Ascending aorta (tissue), 2 donors: ENCODE data around the gene POLK. TPM values are rescaled to one million over a fixed set of nuclear protein-coding genes. Genes with fewer than 3 reads are reported as not detected.
"Not testable (repeated sequence)": the region's sequence is repeated elsewhere in the genome, so short reads cannot be mapped to it uniquely, and the experiment has no call there.

Experiments used
- DNase-seq, 2 donors: peaks; one replicate each; pipeline ENCODE4 v3.0.0-alpha.2; 2019; ENCODE audit warnings: low spot score in 2 of 2
- H3K27ac ChIP-seq, 2 donors: fragments of 200-600 bp; sonication (generic); one replicate each; pipeline ENCODE4 v1.5.1; 2016 to 2017; ENCODE audit warnings: mild to moderate bottlenecking in 1 of 2
- H3K27me3 ChIP-seq: fragments of 200-600 bp; sonication (generic); one replicate; pipeline ENCODE4 v1.5.1; 2017
- H3K36me3 ChIP-seq, 2 donors: fragments of 200-600 bp; sonication (generic); one replicate each; pipeline ENCODE4 v1.5.1; 2016
- H3K4me1 ChIP-seq, 2 donors: fragments of 200-600 bp; sonication (generic); one replicate each; pipeline ENCODE4 v1.5.1; 2016 to 2017; ENCODE audit warnings: mild to moderate bottlenecking in 1 of 2
- H3K4me3 ChIP-seq, 2 donors: fragments of 200-600 bp; sonication (generic); one replicate each; pipeline ENCODE4 v1.5.1; 2016 to 2017; ENCODE audit warnings: mild to moderate bottlenecking in 1 of 2
- H3K9me3 ChIP-seq, 2 donors: fragments of 200-600 bp; sonication (generic); one replicate each; pipeline ENCODE4 v1.5.1; 2016
- CTCF ChIP-seq, 3 experiments: fragments of 200-600 bp in 2 of 3; fragments of 450-650 bp in 1 of 3; sonication (generic) in 2 of 3; IDR thresholded peaks; one replicate each; pipeline ENCODE4 v1.5.1; 2016 to 2019; ENCODE audit warnings: antibody characterized with exemption in 3 of 3, mild to moderate bottlenecking in 1 of 3, moderate library complexity in 1 of 3
- intact Hi-C: fragments of 100-400 bp; cut with DNase I; formaldehyde crosslinking; loops from one replicate; pipeline ENCODE4 v1.15.1; 2023
- total RNA-seq: library from RNA; depleted of rRNA; stranded (reverse); fragments of >200 nt; gene quantifications from one replicate; pipeline ENCODE4 v1.1.0, GENCODE V29; 2016

POLK gene
- total RNA-seq, 1 donor from 2014 or later: 19.4 TPM

GRCh38 chr5:75526070-75526469, 14.4 kb downstream of the POLK start:
- no peaks in the 10 kb centered on the region for H3K27me3 ChIP-seq
- peaks cover 4 to 8% of the 10 kb centered on the region in 2 donors for H3K9me3 ChIP-seq
- DNase-seq: no peak
- H3K27ac ChIP-seq: no peak overlapping the region
- intact Hi-C loops: no loop called here
- no peaks in the 10 kb centered on the region for H3K36me3 ChIP-seq
- no peak for TF ChIP-seq CTCF (IDR thresholded peaks at IDR 0.05)
- no peak overlapping the region for H3K4me3 ChIP-seq
- H3K4me1 ChIP-seq: peaks cover 0 to 17% of the 10 kb centered on the region in 2 donors

GRCh38 chr5:75529185-75529584, 17.5 kb downstream of the POLK start:
- Histone ChIP-seq H3K4me1 (no peaks in the 10 kb centered on the region), H3K4me3 (no peak overlapping the region), H3K27ac (no peak overlapping the region), H3K9me3 (peaks cover 0 to 9% of the 10 kb centered on the region in 2 donors), H3K36me3 (no peaks in the 10 kb centered on the region), H3K27me3 (no peaks in the 10 kb centered on the region)
- no peak for TF ChIP-seq CTCF (IDR thresholded peaks at IDR 0.05)
- no peak for DNase-seq
- intact Hi-C loops: no loop called here

DNA sequence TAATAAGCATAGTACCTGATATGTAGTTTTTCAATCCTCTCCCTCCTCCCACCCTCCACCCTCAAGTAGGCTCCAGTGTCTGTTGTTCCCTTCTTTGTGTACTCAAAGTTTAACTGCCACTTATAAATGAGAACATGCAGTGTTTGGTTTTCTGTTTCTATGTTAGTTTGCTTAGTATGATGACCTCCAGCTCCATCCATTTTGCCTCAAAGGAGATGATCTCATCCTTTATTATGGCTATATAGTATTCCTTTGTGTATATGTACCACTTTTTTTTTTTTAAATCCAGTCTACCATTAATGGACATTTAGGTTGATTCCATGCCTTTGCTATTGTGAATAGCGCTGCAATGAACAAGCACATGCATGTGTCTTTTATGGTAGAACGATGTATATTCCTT, 20.5 kb downstream of the POLK start:
- TF ChIP-seq CTCF (IDR thresholded peaks at IDR 0.05): no peak
- intact Hi-C loops: no loop called here
- H3K9me3 ChIP-seq: peaks cover 3 to 9% of the 10 kb centered on the region in 2 donors

DNA sequence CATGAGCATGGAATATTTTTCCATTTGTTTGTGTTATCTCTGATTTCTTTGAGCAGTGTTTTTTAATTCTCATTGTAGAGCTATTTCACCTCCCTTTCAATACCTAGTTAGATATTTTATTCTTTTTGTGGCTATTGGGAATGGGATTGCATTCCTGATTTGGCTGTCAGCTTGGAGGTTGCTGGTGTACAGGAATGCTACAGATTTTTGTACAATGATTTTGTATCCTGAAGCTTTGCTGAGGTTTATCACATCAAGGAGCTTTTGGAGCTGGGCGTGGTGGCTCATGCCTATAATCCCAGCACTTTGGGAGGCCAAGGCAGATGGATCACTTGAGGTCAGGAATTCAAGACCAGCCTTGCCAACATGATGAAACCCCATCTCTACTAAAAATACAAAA, 22.0 kb downstream of the POLK start:
- H3K27me3 ChIP-seq, H3K4me1 ChIP-seq, H3K9me3 ChIP-seq, intact Hi-C loops, H3K27ac ChIP-seq, H3K4me3 ChIP-seq, DNase-seq: not testable (repeated sequence)
- peaks cover 0 to 10% of the 10 kb centered on the region in 2 donors for H3K36me3 ChIP-seq

More for the DNA sequence above, 20.5 kb downstream of the POLK start:
- Histone ChIP-seq H3K4me3 (no peak overlapping the region), H3K27ac (no peak overlapping the region), H3K36me3 (peaks cover 0 to 10% of the 10 kb centered on the region in 2 donors), H3K4me1 (no peaks in the 10 kb centered on the region), H3K27me3 (no peaks in the 10 kb centered on the region)
- no peak for DNase-seq

- Histone ChIP-seq H3K9me3 (peaks cover 3 to 9% of the 10 kb centered on the region in 2 donors), H3K36me3 (peaks cover 0 to 10% of the 10 kb centered on the region in 2 donors), H3K4me3 (no peak overlapping the region), H3K4me1 (no peaks in the 10 kb centered on the region), H3K27me3 (no peaks in the 10 kb centered on the region), H3K27ac (no peak overlapping the region)
- no peak for TF ChIP-seq CTCF (IDR thresholded peaks at IDR 0.05)
- intact Hi-C loops: no loop called here
- no peak for DNase-seq
Observed at GRCh38 chr5:75534734-75535133, 23.0 kb downstream of the POLK start.

DNA sequence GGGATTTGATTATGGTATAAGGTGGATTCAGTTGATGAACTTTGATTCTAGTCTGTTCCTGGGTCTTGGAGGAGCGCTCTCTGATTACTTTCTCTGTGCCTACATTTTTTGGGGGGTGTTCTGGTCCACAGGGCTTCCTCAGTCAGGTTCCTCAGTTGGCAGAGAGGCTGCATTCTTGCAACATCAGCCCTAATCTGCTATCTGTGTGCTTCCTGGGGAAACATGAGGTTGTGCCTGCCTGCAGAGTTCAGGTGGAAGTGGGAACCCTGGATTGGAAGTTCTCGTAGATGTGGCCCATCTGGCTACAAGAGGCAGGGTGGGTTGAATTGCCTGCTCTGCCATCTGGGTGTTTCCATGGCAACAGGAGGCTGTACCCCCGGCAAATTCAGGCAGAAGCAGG, 24.5 kb downstream of the POLK start:
- no peaks in the 10 kb centered on the region for H3K27me3 ChIP-seq
- H3K36me3 ChIP-seq: peaks cover 0 to 10% of the 10 kb centered on the region in 2 donors
- intact Hi-C loops: no loop called here
- DNase-seq: no peak
- no peak overlapping the region for H3K4me3 ChIP-seq
- no peak overlapping the region for H3K27ac ChIP-seq
- TF ChIP-seq CTCF (IDR thresholded peaks at IDR 0.05): no peak
- peaks cover 3 to 9% of the 10 kb centered on the region in 2 donors for H3K9me3 ChIP-seq
- H3K4me1 ChIP-seq: no peaks in the 10 kb centered on the region
